ENCODE results near the gene ATP6V1C2.

The ATP6V1C2 gene

GRCh38 chr2:10753156-10753555 lies 31.7 kb downstream of the ATP6V1C2 start:
- H3K36me3 ChIP-seq (replicated peaks; ENCODE audit: low read depth, low read length) = no peaks in the 10 kb centered on the region
- H3K79me2 ChIP-seq (ENCODE audit: low read length) = no peaks in the 10 kb centered on the region
- no peaks in the 10 kb centered on the region for H3K4me1 ChIP-seq (ENCODE audit: low read length)
- H3K4me3 ChIP-seq (ENCODE audit: low read length) = no peak overlapping the region
- no peaks in the 10 kb centered on the region for H3K9me3 ChIP-seq (ENCODE audit: insufficient read depth, low read length)
- no peaks in the 10 kb centered on the region for H3K27me3 ChIP-seq (ENCODE audit: low read depth, low read length)
- no peak overlapping the region for H3K4me2 ChIP-seq (ENCODE audit: low read length)
- H3K9ac ChIP-seq (ENCODE audit: low read length) = no peak overlapping the region
- TF ChIP-seq CTCF (IDR thresholded peaks at IDR 0.05; ENCODE audit: low read depth, low read length) = no peak
- no peak for TF ChIP-seq EZH2phosphoT487 (IDR thresholded peaks at IDR 0.05; ENCODE audit: low read depth)
- no peaks in the 10 kb centered on the region for H4K20me1 ChIP-seq (ENCODE audit: insufficient read depth, low read length)
- H3K27ac ChIP-seq (ENCODE audit: low read length) = no peak overlapping the region
- H2AFZ ChIP-seq (ENCODE audit: low read depth, low read length) = no peak overlapping the region

- Histone ChIP-seq H3K27me3 (ENCODE audit: low read depth, low read length) (no peaks in the 10 kb centered on the region), H3K9ac (ENCODE audit: low read length) (no peak overlapping the region), H2AFZ (ENCODE audit: low read depth, low read length) (no peak overlapping the region), H3K79me2 (ENCODE audit: low read length) (no peaks in the 10 kb centered on the region), H3K36me3 (replicated peaks; ENCODE audit: low read depth, low read length) (no peaks in the 10 kb centered on the region), H3K4me3 (ENCODE audit: low read length) (no peak overlapping the region), H3K4me2 (ENCODE audit: low read length) (no peak overlapping the region), H3K4me1 (ENCODE audit: low read length) (no peaks in the 10 kb centered on the region), H4K20me1 (ENCODE audit: insufficient read depth, low read length) (no peaks in the 10 kb centered on the region), H3K27ac (ENCODE audit: low read length) (no peak overlapping the region), H3K9me3 (ENCODE audit: insufficient read depth, low read length) (no peaks in the 10 kb centered on the region)
- TF ChIP-seq CTCF (IDR thresholded peaks at IDR 0.05; ENCODE audit: low read depth, low read length) (no peak), EZH2phosphoT487 (IDR thresholded peaks at IDR 0.05; ENCODE audit: low read depth) (no peak)
Observed at GRCh38 chr2:10753876-10754275, 32.4 kb downstream of the ATP6V1C2 start.

- no peaks in the 10 kb centered on the region for H4K20me1 ChIP-seq (ENCODE audit: insufficient read depth, low read length)
- H2AFZ ChIP-seq (ENCODE audit: low read depth, low read length) = no peak overlapping the region
- no peak overlapping the region for H3K4me2 ChIP-seq (ENCODE audit: low read length)
- no peaks in the 10 kb centered on the region for H3K9me3 ChIP-seq (ENCODE audit: insufficient read depth, low read length)
- H3K36me3 ChIP-seq (replicated peaks; ENCODE audit: low read depth, low read length) = no peaks in the 10 kb centered on the region
- H3K27me3 ChIP-seq (ENCODE audit: low read depth, low read length) = no peaks in the 10 kb centered on the region
- TF ChIP-seq EZH2phosphoT487 (IDR thresholded peaks at IDR 0.05; ENCODE audit: low read depth) = no peak
- no peak for TF ChIP-seq CTCF (IDR thresholded peaks at IDR 0.05; ENCODE audit: low read depth, low read length)
- H3K79me2 ChIP-seq (ENCODE audit: low read length) = no peaks in the 10 kb centered on the region
- no peaks in the 10 kb centered on the region for H3K4me1 ChIP-seq (ENCODE audit: low read length)
- no peak overlapping the region for H3K4me3 ChIP-seq (ENCODE audit: low read length)
- H3K9ac ChIP-seq (ENCODE audit: low read length) = no peak overlapping the region
- no peak overlapping the region for H3K27ac ChIP-seq (ENCODE audit: low read length)
Observed at GRCh38 chr2:10755621-10756020, 34.2 kb downstream of the ATP6V1C2 start.

- no peak overlapping the region for H3K9ac ChIP-seq (ENCODE audit: low read length)
Observed at GRCh38 chr2:10757814-10758286, 36.4 kb downstream of the ATP6V1C2 start.

More at GRCh38 chr2:10757814-10758286, 36.4 kb downstream of the ATP6V1C2 start:
- H4K20me1 ChIP-seq (ENCODE audit: insufficient read depth, low read length) = no peaks in the 10 kb centered on the region
- H3K79me2 ChIP-seq (ENCODE audit: low read length) = no peaks in the 10 kb centered on the region
- H3K4me1 ChIP-seq (ENCODE audit: low read length) = no peaks in the 10 kb centered on the region
- no peaks in the 10 kb centered on the region for H3K27me3 ChIP-seq (ENCODE audit: low read depth, low read length)
- no peak overlapping the region for H2AFZ ChIP-seq (ENCODE audit: low read depth, low read length)
- no peak overlapping the region for H3K4me2 ChIP-seq (ENCODE audit: low read length)
- no peaks in the 10 kb centered on the region for H3K36me3 ChIP-seq (replicated peaks; ENCODE audit: low read depth, low read length)
- no peak for TF ChIP-seq EZH2phosphoT487 (IDR thresholded peaks at IDR 0.05; ENCODE audit: low read depth)
- no peak for TF ChIP-seq CTCF (IDR thresholded peaks at IDR 0.05; ENCODE audit: low read depth, low read length)
- no peaks in the 10 kb centered on the region for H3K9me3 ChIP-seq (ENCODE audit: insufficient read depth, low read length)
- H3K4me3 ChIP-seq (ENCODE audit: low read length) = no peak overlapping the region
- no peak overlapping the region for H3K27ac ChIP-seq (ENCODE audit: low read length)

Data from OCI-LY3 (cell line).